Measurements from ENCODE around the gene ABCB9. TPM values are rescaled to one million over a fixed set of nuclear protein-coding genes. Genes with fewer than 3 reads are reported as not detected.

ABCB9 gene
- polyA plus RNA-seq, 1 experiment: 6.1 TPM

DNA sequence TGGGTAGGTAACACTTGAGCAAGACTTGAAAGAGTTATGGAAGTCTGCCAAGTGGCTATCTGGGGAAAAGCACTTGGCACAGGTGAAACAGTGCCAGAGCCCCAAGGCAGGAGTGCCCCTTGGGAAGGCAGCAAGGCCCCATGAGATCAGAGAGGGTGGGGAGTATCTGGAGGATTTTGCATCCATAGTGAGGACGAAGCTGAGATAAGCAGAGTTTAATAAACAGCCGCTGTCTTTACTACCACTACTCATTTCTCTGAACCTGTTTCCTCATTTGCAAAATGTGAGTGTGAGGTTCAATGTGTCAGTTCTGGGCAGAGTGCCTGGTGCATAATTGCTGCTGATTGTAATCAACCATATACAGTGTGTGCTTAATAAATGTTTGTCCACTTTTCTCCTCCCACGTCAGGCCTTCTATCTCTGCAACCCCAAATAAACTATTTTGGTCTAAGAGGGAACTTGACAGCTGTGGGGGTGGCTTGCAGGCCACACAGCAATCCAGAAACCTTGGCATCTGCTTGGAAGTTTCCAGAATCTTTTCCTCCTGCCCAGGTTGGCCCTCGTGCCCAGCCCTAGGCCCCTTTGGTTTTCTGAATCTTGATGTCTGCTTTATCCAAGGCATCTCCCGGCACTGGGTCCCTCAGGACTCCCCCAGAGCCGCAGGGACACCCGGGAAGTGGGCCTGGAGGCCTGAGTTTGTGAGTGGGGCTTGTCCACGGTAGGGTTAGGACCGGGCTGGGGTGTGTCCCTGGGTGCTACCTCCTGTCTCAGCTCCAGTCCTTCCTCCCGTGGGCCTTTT lies 4.5 kb downstream of the ABCB9 start:
- H3K4me3 ChIP-seq (ENCODE audit: low read depth, low read length): no peak overlapping the region
- DNase-seq (ENCODE audit: low read depth): no peak
- POLR2A ChIA-PET: no interaction called here
- no peaks in the 10 kb centered on the region for H3K27me3 ChIP-seq (ENCODE audit: control insufficient read depth, insufficient read depth, low read length)
- CTCF ChIA-PET: interaction anchor here (1.0 to 4.1 kb wide), 4 partner anchors 9 to 277 kb away, joined by 3 to 15 read pairs (median 4); no protein-coding TSS in a partner anchor
- TF ChIP-seq CTCF (IDR thresholded peaks at IDR 0.05; ENCODE audit: insufficient read depth, low read depth, low read length): no peak
- H3K36me3 ChIP-seq (ENCODE audit: control insufficient read depth, insufficient read depth, low read length): peaks cover 3% of the 10 kb centered on the region

DNA sequence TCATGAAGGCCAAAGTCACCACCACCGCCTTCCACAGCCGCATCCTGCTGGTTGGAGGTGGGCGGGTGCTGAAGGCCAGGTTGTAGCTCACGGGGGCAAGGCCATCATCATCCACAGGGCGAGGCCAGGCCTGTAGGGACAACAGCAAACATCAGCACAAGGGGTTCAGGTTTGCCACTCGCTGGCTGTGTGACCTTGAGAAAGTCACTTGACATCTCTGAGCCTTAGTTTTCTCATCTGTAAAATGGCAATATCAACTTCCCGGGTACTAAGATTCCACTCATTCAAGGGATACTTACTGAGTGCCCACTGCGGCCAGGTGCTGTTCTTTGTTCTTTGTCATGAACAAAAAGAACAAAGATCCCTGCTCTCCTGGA lies 6.1 kb downstream of the ABCB9 start:
- TF ChIP-seq CTCF (IDR thresholded peaks at IDR 0.05; ENCODE audit: insufficient read depth, low read depth, low read length): no peak
- no peak for DNase-seq (ENCODE audit: low read depth)
- CTCF ChIA-PET: interaction anchor here (0.9 to 1.2 kb wide), 2 partner anchors 99 to 101 kb away, joined by 3 read pairs; no protein-coding TSS in a partner anchor
- Histone ChIP-seq H3K36me3 (ENCODE audit: control insufficient read depth, insufficient read depth, low read length) (peaks cover 3% of the 10 kb centered on the region), H3K4me3 (ENCODE audit: low read depth, low read length) (no peak overlapping the region), H3K27me3 (ENCODE audit: control insufficient read depth, insufficient read depth, low read length) (no peaks in the 10 kb centered on the region)
- POLR2A ChIA-PET: no interaction called here

GRCh38 chr12:122959566-122960192 lies 6.6 kb downstream of the ABCB9 start:
- no peak overlapping the region for H3K4me3 ChIP-seq (ENCODE audit: low read depth, low read length)
- peaks cover 3% of the 10 kb centered on the region for H3K36me3 ChIP-seq (ENCODE audit: control insufficient read depth, insufficient read depth, low read length)
- no peaks in the 10 kb centered on the region for H3K27me3 ChIP-seq (ENCODE audit: control insufficient read depth, insufficient read depth, low read length)
- no peak for DNase-seq (ENCODE audit: low read depth)
- ChIA-PET POLR2A (no interaction called here), CTCF (interaction anchor here (0.9 kb wide), 1 partner anchor 100 kb away, joined by 3 read pairs; no protein-coding TSS in a partner anchor)
- TF ChIP-seq CTCF (IDR thresholded peaks at IDR 0.05; ENCODE audit: insufficient read depth, low read depth, low read length): no peak

DNA sequence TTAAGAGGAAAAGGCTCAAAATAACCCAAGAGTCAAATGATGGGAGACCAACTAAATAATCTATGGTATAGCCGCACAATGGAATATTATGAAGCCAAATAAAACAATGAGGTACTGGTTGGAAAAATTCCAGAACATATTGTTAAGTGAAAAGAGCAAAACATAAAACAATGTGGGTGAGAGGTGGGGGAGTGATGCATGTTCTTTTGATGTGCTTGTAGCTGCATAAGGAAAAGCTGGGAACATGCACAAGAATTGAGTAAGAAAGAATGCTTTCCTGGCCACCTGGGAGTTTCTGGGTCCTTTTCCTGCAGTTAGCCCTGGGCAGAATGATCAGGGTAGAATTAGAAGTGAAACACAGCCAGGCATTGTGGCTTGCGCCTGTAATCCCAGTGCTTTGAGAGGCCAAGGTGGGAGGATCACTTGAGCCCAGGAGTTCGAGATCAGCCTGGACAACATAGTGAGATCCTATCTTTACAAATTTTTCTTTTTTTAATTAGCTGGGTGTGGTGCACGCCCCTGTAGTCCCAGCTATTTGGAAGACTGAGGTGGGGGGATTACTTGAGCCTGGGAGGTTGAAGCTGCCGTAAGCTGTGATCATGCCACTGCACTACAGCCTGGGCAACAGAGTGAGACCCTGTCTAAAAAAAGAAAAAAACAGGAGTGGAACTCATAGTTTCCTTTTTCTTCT lies 7.9 kb downstream of the ABCB9 start:
- TF ChIP-seq CTCF (IDR thresholded peaks at IDR 0.05; ENCODE audit: insufficient read depth, low read depth, low read length): no peak
- ChIA-PET POLR2A (no interaction called here), CTCF (interaction anchor here (15.1 kb wide), 1 partner anchor 98 kb away, joined by 275 read pairs; no protein-coding TSS in a partner anchor)
- Histone ChIP-seq H3K4me3 (ENCODE audit: low read depth, low read length) (no peak overlapping the region), H3K36me3 (ENCODE audit: control insufficient read depth, insufficient read depth, low read length) (peaks cover 3% of the 10 kb centered on the region), H3K27me3 (ENCODE audit: control insufficient read depth, insufficient read depth, low read length) (no peaks in the 10 kb centered on the region)
- DNase-seq (ENCODE audit: low read depth): no peak

- ChIA-PET CTCF (interaction anchor here (0.5 to 15.1 kb wide), 5 partner anchors 15 to 322 kb away, joined by 3 to 275 read pairs (median 3); no protein-coding TSS in a partner anchor), POLR2A (no interaction called here)
- H3K27me3 ChIP-seq (ENCODE audit: control insufficient read depth, insufficient read depth, low read length): no peaks in the 10 kb centered on the region
- H3K4me3 ChIP-seq (ENCODE audit: low read depth, low read length): no peak overlapping the region
- peaks cover 3% of the 10 kb centered on the region for H3K36me3 ChIP-seq (ENCODE audit: control insufficient read depth, insufficient read depth, low read length)
- DNase-seq (ENCODE audit: low read depth): no peak
- no peak for TF ChIP-seq CTCF (IDR thresholded peaks at IDR 0.05; ENCODE audit: insufficient read depth, low read depth, low read length)
These were observed 10.2 kb downstream of the ABCB9 start for GRCh38 chr12:122956035-122956434.
